GM12873 (cell line): Measurements from ENCODE around the gene CDC26.

ENCODE experiments used
- CTCF ChIP-seq: IDR thresholded peaks from 2 replicates; pipeline ENCODE4 v1.5.1; 2012; ENCODE audit warnings: low read depth, mild to moderate bottlenecking, moderate library complexity, low read length, control low read depth; ENCODE audit not compliant: insufficient read depth; ENCODE audit errors: missing control alignments

The CDC26 gene

GRCh38 chr9:113238202-113238858 is 37.0 kb downstream of the CDC26 start:
- no peak for TF ChIP-seq CTCF

- TF ChIP-seq CTCF: no peak
These were observed 38.3 kb downstream of the CDC26 start for GRCh38 chr9:113237026-113237425.

GRCh38 chr9:113231701-113232100 is 43.7 kb downstream of the CDC26 start:
- TF ChIP-seq CTCF: no peak

- TF ChIP-seq CTCF: no peak
These were observed 47.2 kb downstream of the CDC26 start for GRCh38 chr9:113228130-113228665.

GRCh38 chr9:113227436-113227835 is 47.9 kb downstream of the CDC26 start:
- no peak for TF ChIP-seq CTCF

GRCh38 chr9:113223963-113224362 is 51.4 kb downstream of the CDC26 start:
- no peak for TF ChIP-seq CTCF

GRCh38 chr9:113222482-113222841 is 52.9 kb downstream of the CDC26 start:
- TF ChIP-seq CTCF: no peak
